Fibroblast of the aortic adventitia (primary cell): ENCODE measurements around the gene RAPGEF2. TPM values are rescaled to one million over a fixed set of nuclear protein-coding genes. Genes with fewer than 3 reads are reported as not detected.

ENCODE experiments used
- DNase-seq: peaks from one replicate; pipeline ENCODE4 v3.0.0-alpha.2; 2010; ENCODE audit warnings: low read depth
- H3K4me3 ChIP-seq: 2 replicates; pipeline ENCODE4 v1.5.1; 2011; ENCODE audit warnings: low read depth, mild to moderate bottlenecking, control low read depth, low read length, moderate library complexity
- total RNA-seq: library from RNA; depleted of rRNA; stranded (reverse); fragments of >200 nt; gene quantifications from 2 replicates; pipeline ENCODE4 v1.2.3, GENCODE V29; 2012; ENCODE audit warnings: low replicate concordance
- TF ChIP-seq, protein P1 (sequence below): IDR thresholded peaks from 2 replicates; pipeline ENCODE4 v1.5.1; 2011; ENCODE audit warnings: mild to moderate bottlenecking, low read length, control low read depth, inconsistent platforms; ENCODE audit not compliant: insufficient read depth

The RAPGEF2 gene
- total RNA-seq, 1 donor: 44.0 TPM

DNA sequence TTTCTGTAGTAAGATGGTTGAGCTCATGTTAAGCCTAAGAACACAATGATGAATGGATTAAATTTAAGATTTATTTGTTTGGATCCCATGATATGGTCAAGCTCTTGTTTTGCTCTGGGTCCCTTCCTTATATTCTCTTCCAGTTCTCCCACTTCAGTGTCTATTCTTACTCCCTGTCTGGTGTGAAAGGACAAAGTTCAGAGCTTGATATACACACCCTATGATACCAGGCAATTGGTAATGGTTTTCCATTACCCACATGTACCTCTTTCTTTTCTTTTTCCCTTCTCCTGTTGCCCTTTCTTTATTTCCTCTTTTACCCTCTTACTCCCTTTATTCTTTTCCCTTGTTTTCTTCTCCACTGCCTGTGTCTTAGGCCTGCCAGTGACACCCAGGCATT is 223.6 kb downstream of the RAPGEF2 start:
- H3K4me3 ChIP-seq: no peak overlapping the region
- no peak for DNase-seq

DNA sequence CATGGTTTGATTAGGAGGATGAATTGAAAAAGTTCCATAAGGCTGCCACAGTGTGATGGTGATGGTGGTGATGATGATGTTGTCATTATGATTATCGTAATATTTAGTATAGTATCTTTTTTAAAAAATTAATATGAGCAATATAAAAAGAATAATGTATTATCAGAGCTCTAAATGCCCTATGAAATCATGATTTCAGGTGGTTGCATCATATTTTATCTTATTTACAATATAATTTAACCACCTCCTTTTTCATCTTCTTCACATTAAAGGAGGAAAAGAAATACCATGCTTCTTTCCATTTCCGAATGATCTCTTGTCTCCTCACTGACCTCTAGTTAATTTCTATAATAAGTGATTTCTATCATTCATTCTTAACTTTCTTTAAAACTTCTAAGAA is 225.9 kb downstream of the RAPGEF2 start:
- TF ChIP-seq, protein P1, sequence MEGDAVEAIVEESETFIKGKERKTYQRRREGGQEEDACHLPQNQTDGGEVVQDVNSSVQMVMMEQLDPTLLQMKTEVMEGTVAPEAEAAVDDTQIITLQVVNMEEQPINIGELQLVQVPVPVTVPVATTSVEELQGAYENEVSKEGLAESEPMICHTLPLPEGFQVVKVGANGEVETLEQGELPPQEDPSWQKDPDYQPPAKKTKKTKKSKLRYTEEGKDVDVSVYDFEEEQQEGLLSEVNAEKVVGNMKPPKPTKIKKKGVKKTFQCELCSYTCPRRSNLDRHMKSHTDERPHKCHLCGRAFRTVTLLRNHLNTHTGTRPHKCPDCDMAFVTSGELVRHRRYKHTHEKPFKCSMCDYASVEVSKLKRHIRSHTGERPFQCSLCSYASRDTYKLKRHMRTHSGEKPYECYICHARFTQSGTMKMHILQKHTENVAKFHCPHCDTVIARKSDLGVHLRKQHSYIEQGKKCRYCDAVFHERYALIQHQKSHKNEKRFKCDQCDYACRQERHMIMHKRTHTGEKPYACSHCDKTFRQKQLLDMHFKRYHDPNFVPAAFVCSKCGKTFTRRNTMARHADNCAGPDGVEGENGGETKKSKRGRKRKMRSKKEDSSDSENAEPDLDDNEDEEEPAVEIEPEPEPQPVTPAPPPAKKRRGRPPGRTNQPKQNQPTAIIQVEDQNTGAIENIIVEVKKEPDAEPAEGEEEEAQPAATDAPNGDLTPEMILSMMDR: no peak
- DNase-seq: peak; percentile 21
- no peak overlapping the region for H3K4me3 ChIP-seq

More for the DNA sequence above, 223.6 kb downstream of the RAPGEF2 start:
- TF ChIP-seq, protein P1: no peak

GRCh38 chr4:159334461-159334860 is 231.6 kb downstream of the RAPGEF2 start:
- TF ChIP-seq, protein P1: no peak
- no peak overlapping the region for H3K4me3 ChIP-seq
- no peak for DNase-seq

DNA sequence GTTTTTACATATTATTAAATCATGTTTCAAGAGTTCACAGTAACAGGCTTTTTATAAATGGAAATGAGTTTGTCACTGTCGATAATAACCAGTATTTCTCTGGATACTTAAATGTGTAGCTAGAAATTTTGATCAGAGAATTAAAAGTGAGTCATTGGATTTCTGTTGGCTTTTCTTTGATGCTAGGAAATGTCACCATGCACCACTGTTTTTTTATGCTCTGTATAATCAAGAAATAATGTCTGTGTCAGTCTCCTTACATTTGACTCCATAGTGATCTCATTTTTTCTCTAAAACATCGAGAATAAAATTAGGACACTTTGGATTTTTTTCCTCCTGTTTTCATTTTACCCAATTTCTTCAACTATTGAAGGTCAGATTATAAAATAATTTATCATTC is 234.2 kb downstream of the RAPGEF2 start:
- no peak for DNase-seq
- no peak overlapping the region for H3K4me3 ChIP-seq
- TF ChIP-seq, protein P1: no peak

DNA sequence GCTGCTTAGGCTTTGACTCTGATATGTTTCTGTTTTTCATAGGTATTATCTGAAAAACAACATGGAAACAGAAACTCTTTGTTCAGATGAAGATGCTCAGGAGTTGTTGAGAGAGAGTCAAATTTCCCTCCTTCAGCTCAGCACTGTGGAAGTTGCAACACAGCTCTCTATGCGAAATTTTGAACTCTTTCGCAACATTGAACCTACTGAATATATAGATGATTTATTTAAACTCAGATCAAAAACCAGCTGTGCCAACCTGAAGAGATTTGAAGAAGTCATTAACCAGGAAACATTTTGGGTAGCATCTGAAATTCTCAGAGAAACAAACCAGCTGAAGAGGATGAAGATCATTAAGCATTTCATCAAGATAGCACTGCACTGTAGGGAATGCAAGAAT is 238.6 kb downstream of the RAPGEF2 start:
- no peak overlapping the region for H3K4me3 ChIP-seq
- DNase-seq: peak; percentile 26
- TF ChIP-seq, protein P1: no peak

DNA sequence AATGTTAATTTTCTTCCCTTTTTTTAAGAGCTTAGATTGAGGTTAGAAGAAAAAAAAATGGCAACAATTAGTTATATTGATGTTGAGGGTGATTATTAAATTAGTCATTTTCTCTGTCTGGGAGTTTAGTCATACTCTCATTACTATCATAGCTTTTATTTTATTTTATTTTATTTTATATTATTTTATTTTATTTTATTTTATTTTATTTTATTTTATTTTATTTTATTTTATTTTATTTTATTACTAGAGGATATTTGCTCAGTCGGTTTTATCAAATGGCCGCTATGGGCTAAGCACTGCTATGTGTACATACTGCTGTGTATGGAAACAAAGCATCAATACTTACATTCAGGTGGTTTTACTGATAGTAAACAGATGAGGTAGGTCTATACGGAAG is 239.5 kb downstream of the RAPGEF2 start:
- H3K4me3 ChIP-seq: no peak overlapping the region
- no peak for DNase-seq
- TF ChIP-seq, protein P1: no peak

DNA sequence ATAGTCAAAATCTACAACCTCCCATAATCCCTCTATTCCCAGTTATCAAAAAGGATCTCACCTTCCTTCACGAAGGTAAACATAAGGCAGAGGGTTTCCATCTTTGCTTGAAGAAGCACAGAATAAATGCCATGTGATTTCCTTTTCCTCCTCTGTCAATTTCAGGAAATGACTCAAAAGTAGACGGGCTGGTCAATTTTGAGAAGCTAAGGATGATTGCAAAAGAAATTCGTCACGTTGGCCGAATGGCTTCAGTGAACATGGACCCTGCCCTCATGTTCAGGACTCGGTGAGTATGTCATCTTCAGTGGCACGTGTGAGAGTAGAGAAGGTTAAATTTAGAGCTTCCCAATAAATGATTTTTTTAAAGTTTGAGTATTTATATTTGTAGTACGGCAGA is 240.2 kb downstream of the RAPGEF2 start:
- TF ChIP-seq, protein P1: no peak
- H3K4me3 ChIP-seq: no peak overlapping the region
- DNase-seq: no peak
